GM12873 (cell line): ENCODE measurements around the gene EML3.

Experiments
- CTCF ChIP-seq: IDR thresholded peaks from 2 replicates; pipeline ENCODE4 v1.5.1; 2012; ENCODE audit warnings: low read depth, mild to moderate bottlenecking, moderate library complexity, low read length, control low read depth; ENCODE audit not compliant: insufficient read depth; ENCODE audit errors: missing control alignments

The EML3 gene

GRCh38 chr11:62627713-62628112 is 15.1 kb upstream of the EML3 start:
- TF ChIP-seq CTCF, result no peak

GRCh38 chr11:62622476-62623089 is 10.0 kb upstream of the EML3 start:
- TF ChIP-seq CTCF, result no peak

- TF ChIP-seq CTCF, result no peak
Measured at GRCh38 chr11:62621567-62622470, 9.2 kb upstream of the EML3 start, which contains the start of gene B3GAT3. TSS of gene B3GAT3 (minus strand) at chr11:62621986. CDS start at chr11:62621947, 39 bp downstream.

GRCh38 chr11:62621027-62621566 is 8.5 kb upstream of the EML3 start:
- TF ChIP-seq CTCF, result no peak

- TF ChIP-seq CTCF, result no peak
Measured at GRCh38 chr11:62615521-62615920, 2.9 kb upstream of the EML3 start.

GRCh38 chr11:62614275-62614674 is 1.7 kb upstream of the EML3 start:
- TF ChIP-seq CTCF, result no peak

- TF ChIP-seq CTCF, result no peak
Measured at GRCh38 chr11:62613291-62613778, 760 bp upstream of the EML3 start.
